Measurements from ENCODE around the gene RCBTB1. TPM values are rescaled to one million over a fixed set of nuclear protein-coding genes. Genes with fewer than 3 reads are reported as not detected.
A peak's percentile ranks its signal among the peaks of the same experiment; 100 is the strongest.

RCBTB1 gene
- total RNA-seq (2014; rRNA removed; shearing (Covaris generic)) = 10.3 and 13.5 TPM in 2 replicates

- Histone ChIP-seq H3K4me1 (replicated peaks) (peaks cover 30% of the 10 kb centered on the region), H3K27me3 (replicated peaks) (no peaks in the 10 kb centered on the region), H3K4me3 (peak within 1 kb of the TSS; percentile 97), H3K36me3 (peaks cover 13% of the 10 kb centered on the region), H3K9me3 (replicated peaks) (no peaks in the 10 kb centered on the region), H3K27ac (peak within 1 kb of the TSS; percentile 45)
- DNase-seq (ENCODE audit: low read depth in 1 of 2, low spot score in 2 of 2) = peak; percentile 51 to 73
These were observed at the start of gene RCBTB1 for GRCh38 chr13:49585220-49586157. TSS of gene RCBTB1 (minus strand) at chr13:49585558. CDS start at chr13:49567279, 18,279 bp downstream.

- no peak overlapping the region for H3K4me3 ChIP-seq
- H3K4me1 ChIP-seq (replicated peaks) = peaks cover 7% of the 10 kb centered on the region; the same call in 1 of the 2 replicates
- no peaks in the 10 kb centered on the region for H3K27me3 ChIP-seq (replicated peaks)
- no peak overlapping the region for H3K27ac ChIP-seq
- H3K36me3 ChIP-seq = no peaks in the 10 kb centered on the region
- no peak for DNase-seq (ENCODE audit: low read depth in 1 of 2, low spot score in 2 of 2)
- no peaks in the 10 kb centered on the region for H3K9me3 ChIP-seq (replicated peaks)
These were observed 48.4 kb upstream of the RCBTB1 start for GRCh38 chr13:49633710-49634109.

GRCh38 chr13:49632156-49632555 lies 46.8 kb upstream of the RCBTB1 start:
- no peak for DNase-seq (ENCODE audit: low read depth in 1 of 2, low spot score in 2 of 2)
- H3K27ac ChIP-seq = no peak overlapping the region
- peaks cover 7% of the 10 kb centered on the region; the same call in 1 of the 2 replicates for H3K4me1 ChIP-seq (replicated peaks)
- H3K4me3 ChIP-seq = no peak overlapping the region
- no peaks in the 10 kb centered on the region for H3K9me3 ChIP-seq (replicated peaks)
- H3K27me3 ChIP-seq (replicated peaks) = no peaks in the 10 kb centered on the region
- no peaks in the 10 kb centered on the region for H3K36me3 ChIP-seq

- Histone ChIP-seq H3K36me3 (no peaks in the 10 kb centered on the region), H3K27ac (no peak overlapping the region), H3K9me3 (replicated peaks) (no peaks in the 10 kb centered on the region), H3K4me3 (no peak overlapping the region), H3K27me3 (replicated peaks) (no peaks in the 10 kb centered on the region), H3K4me1 (replicated peaks) (peaks cover 7% of the 10 kb centered on the region; the same call in 1 of the 2 replicates)
- DNase-seq (ENCODE audit: low read depth in 1 of 2, low spot score in 2 of 2) = no peak
These were observed 45.2 kb upstream of the RCBTB1 start for GRCh38 chr13:49630580-49630979.

- Histone ChIP-seq H3K4me3 (no peak overlapping the region), H3K27ac (no peak overlapping the region), H3K36me3 (no peaks in the 10 kb centered on the region), H3K4me1 (replicated peaks) (peaks cover 7% of the 10 kb centered on the region; the same call in 1 of the 2 replicates), H3K9me3 (replicated peaks) (no peaks in the 10 kb centered on the region), H3K27me3 (replicated peaks) (no peaks in the 10 kb centered on the region)
- no peak for DNase-seq (ENCODE audit: low read depth in 1 of 2, low spot score in 2 of 2)
These were observed 44.6 kb upstream of the RCBTB1 start for GRCh38 chr13:49629947-49630346.

GRCh38 chr13:49629196-49629938 lies 44.0 kb upstream of the RCBTB1 start:
- Histone ChIP-seq H3K4me3 (no peak overlapping the region), H3K27me3 (replicated peaks) (no peaks in the 10 kb centered on the region)
- no peak for DNase-seq (ENCODE audit: low read depth in 1 of 2, low spot score in 2 of 2)

GRCh38 chr13:49627831-49628652 lies 42.7 kb upstream of the RCBTB1 start, which contains the start of gene ARL11:
TSS of gene ARL11 (plus strand) at chr13:49628507. CDS start at chr13:49630448, 1,941 bp downstream.
- no peak for DNase-seq (ENCODE audit: low read depth in 1 of 2, low spot score in 2 of 2)
- peaks cover 7% of the 10 kb centered on the region; the same call in 1 of the 2 replicates for H3K4me1 ChIP-seq (replicated peaks)
- H3K27me3 ChIP-seq (replicated peaks) = no peaks in the 10 kb centered on the region
- no peaks in the 10 kb centered on the region for H3K36me3 ChIP-seq
- H3K27ac ChIP-seq = no peak within 1 kb of the TSS
- H3K4me3 ChIP-seq = no peak within 1 kb of the TSS
- H3K9me3 ChIP-seq (replicated peaks) = no peaks in the 10 kb centered on the region

More at GRCh38 chr13:49629196-49629938, 44.0 kb upstream of the RCBTB1 start:
- Histone ChIP-seq H3K36me3 (no peaks in the 10 kb centered on the region), H3K9me3 (replicated peaks) (no peaks in the 10 kb centered on the region), H3K4me1 (replicated peaks) (peaks cover 7% of the 10 kb centered on the region; the same call in 1 of the 2 replicates), H3K27ac (no peak overlapping the region)

- Histone ChIP-seq H3K9me3 (replicated peaks) (no peaks in the 10 kb centered on the region), H3K27ac (no peak overlapping the region), H3K36me3 (no peaks in the 10 kb centered on the region), H3K4me1 (replicated peaks) (peaks cover 7% of the 10 kb centered on the region; the same call in 1 of the 2 replicates), H3K27me3 (replicated peaks) (no peaks in the 10 kb centered on the region), H3K4me3 (no peak overlapping the region)
- no peak for DNase-seq (ENCODE audit: low read depth in 1 of 2, low spot score in 2 of 2)
These were observed 40.2 kb upstream of the RCBTB1 start for GRCh38 chr13:49625392-49626079.

GRCh38 chr13:49624229-49624628 lies 38.9 kb upstream of the RCBTB1 start:
- no peaks in the 10 kb centered on the region for H3K9me3 ChIP-seq (replicated peaks)
- H3K4me1 ChIP-seq (replicated peaks) = peaks cover under 1% of the 10 kb centered on the region; the same call in 1 of the 2 replicates
- no peak for DNase-seq (ENCODE audit: low read depth in 1 of 2, low spot score in 2 of 2)
- H3K27me3 ChIP-seq (replicated peaks) = no peaks in the 10 kb centered on the region
- H3K27ac ChIP-seq = no peak overlapping the region
- H3K36me3 ChIP-seq = no peaks in the 10 kb centered on the region
- no peak overlapping the region for H3K4me3 ChIP-seq

- no peak overlapping the region for H3K27ac ChIP-seq
- no peaks in the 10 kb centered on the region for H3K9me3 ChIP-seq (replicated peaks)
- H3K36me3 ChIP-seq = no peaks in the 10 kb centered on the region
- no peaks in the 10 kb centered on the region for H3K27me3 ChIP-seq (replicated peaks)
- no peak for DNase-seq (ENCODE audit: low read depth in 1 of 2, low spot score in 2 of 2)
- H3K4me3 ChIP-seq = no peak overlapping the region
- no peaks in the 10 kb centered on the region for H3K4me1 ChIP-seq (replicated peaks)
These were observed 37.0 kb upstream of the RCBTB1 start for GRCh38 chr13:49622174-49622946.

- Histone ChIP-seq H3K36me3 (no peaks in the 10 kb centered on the region), H3K27me3 (replicated peaks) (no peaks in the 10 kb centered on the region), H3K4me1 (replicated peaks) (no peaks in the 10 kb centered on the region), H3K9me3 (replicated peaks) (no peaks in the 10 kb centered on the region), H3K27ac (no peak overlapping the region), H3K4me3 (peak overlapping the region; percentile 20)
- no peak for DNase-seq (ENCODE audit: low read depth in 1 of 2, low spot score in 2 of 2)
These were observed 34.8 kb upstream of the RCBTB1 start for GRCh38 chr13:49620170-49620621.

GRCh38 chr13:49616676-49617065 lies 31.3 kb upstream of the RCBTB1 start:
- no peak overlapping the region for H3K27ac ChIP-seq
- no peak for DNase-seq (ENCODE audit: low read depth in 1 of 2, low spot score in 2 of 2)
- no peaks in the 10 kb centered on the region for H3K9me3 ChIP-seq (replicated peaks)
- H3K4me3 ChIP-seq = no peak overlapping the region
- H3K27me3 ChIP-seq (replicated peaks) = no peaks in the 10 kb centered on the region
- H3K36me3 ChIP-seq = no peaks in the 10 kb centered on the region
- no peaks in the 10 kb centered on the region for H3K4me1 ChIP-seq (replicated peaks)
